GM23338 (cell line): ENCODE measurements around the gene TLR5. TPM values are rescaled to one million over a fixed set of nuclear protein-coding genes. Genes with fewer than 3 reads are reported as not detected.

Source experiments
- ATAC-seq: fragments of 200-7000 bp; cut with Tn5 transposase; 3 replicates; pipeline ENCODE4 v1.9.1; 2020
- DNase-seq: peaks from one replicate; pipeline ENCODE4 v3.0.0-alpha.2; 2015; ENCODE audit warnings: low spot score
- H2AFZ ChIP-seq: fragments of 200-600 bp; sonication (generic); 2 replicates; pipeline ENCODE4 v1.8.0; 2016; ENCODE audit warnings: antibody characterized with exemption, mild to moderate bottlenecking, moderate library complexity
- H3F3A ChIP-seq: fragments of 200-600 bp; sonication (generic); replicated peaks from 2 replicates; pipeline ENCODE4 v1.8.0; 2017; ENCODE audit warnings: antibody characterized with exemption, mixed run types, low read depth
- H3K27ac ChIP-seq: fragments of 200-600 bp; sonication (generic); 2 replicates; pipeline ENCODE4 v1.6.1; 2016; ENCODE audit warnings: low read depth
- H3K27me3 ChIP-seq: fragments of 200-600 bp; sonication (generic); 2 replicates; pipeline ENCODE4 v1.8.0; 2016; ENCODE audit warnings: mild to moderate bottlenecking, mixed run types, moderate library complexity; ENCODE audit not compliant: insufficient read depth
- H3K36me3 ChIP-seq: fragments of 200-600 bp; sonication (generic); 2 replicates; pipeline ENCODE4 v1.8.0; 2016; ENCODE audit warnings: mild to moderate bottlenecking; ENCODE audit not compliant: insufficient read depth
- H3K4me1 ChIP-seq: fragments of 200-600 bp; sonication (generic); 2 replicates; pipeline ENCODE4 v1.8.0; 2016; ENCODE audit warnings: mild to moderate bottlenecking, moderate library complexity; ENCODE audit not compliant: insufficient read depth
- H3K4me2 ChIP-seq: fragments of 200-600 bp; sonication (generic); 2 replicates; pipeline ENCODE4 v1.7.1; 2017; ENCODE audit warnings: mixed run types
- H3K4me3 ChIP-seq: fragments of 200-600 bp; sonication (generic); 2 replicates; pipeline ENCODE4 v1.6.1; 2016; ENCODE audit warnings: mixed run types
- H3K79me2 ChIP-seq: fragments of 200-600 bp; sonication (generic); replicated peaks from 2 replicates; pipeline ENCODE4 v1.8.0; 2017; ENCODE audit warnings: mild to moderate bottlenecking; ENCODE audit not compliant: insufficient read depth
- H3K9me2 ChIP-seq: fragments of 200-600 bp; sonication (generic); 2 replicates; pipeline ENCODE4 v1.8.0; 2017; ENCODE audit not compliant: insufficient read depth
- H4K20me1 ChIP-seq: fragments of 200-600 bp; sonication (generic); replicated peaks from 2 replicates; pipeline ENCODE4 v1.8.0; 2017; ENCODE audit warnings: mild to moderate bottlenecking; ENCODE audit not compliant: insufficient read depth
- H3K27ac Mint-ChIP-seq: 2 replicates; pipeline ENCODE4 v1.8.0; 2020; ENCODE audit warnings: inconsistent platforms, mild to moderate bottlenecking, moderate library complexity, mixed read lengths
- H3K27me3 Mint-ChIP-seq: 3 replicates; pipeline ENCODE4 v1.8.0; 2022; ENCODE audit warnings: low read depth, mild to moderate bottlenecking, moderate library complexity, mixed read lengths, inconsistent platforms; ENCODE audit not compliant: insufficient read depth, poor library complexity
- H3K36me3 Mint-ChIP-seq: 3 replicates; pipeline ENCODE4 v1.8.0; 2021; ENCODE audit warnings: low read depth, mild to moderate bottlenecking, inconsistent platforms, moderate library complexity, mixed read lengths
- H3K4me1 Mint-ChIP-seq: 3 replicates; pipeline ENCODE4 v1.8.0; 2020; ENCODE audit warnings: mild to moderate bottlenecking, inconsistent platforms, mixed read lengths
- H3K4me3 Mint-ChIP-seq: 3 replicates; pipeline ENCODE4 v1.8.0; 2021; ENCODE audit warnings: moderate library complexity, mild to moderate bottlenecking, inconsistent platforms, mixed read lengths
- H3K9me3 Mint-ChIP-seq: 3 replicates; pipeline ENCODE4 v1.8.0; 2020; ENCODE audit warnings: moderate library complexity, mild to moderate bottlenecking, inconsistent platforms, mixed read lengths
- CREB1 ChIP-seq: fragments of 250-450 bp; sonication (Bioruptor Pico); IDR thresholded peaks from 2 replicates; pipeline ENCODE4 v1.5.0; 2020; ENCODE audit warnings: low read depth, mild to moderate bottlenecking, moderate library complexity
- EZH2phosphoT487 ChIP-seq: fragments of 200-600 bp; sonication (generic); IDR thresholded peaks from one replicate; pipeline ENCODE4 v1.8.1; 2018; ENCODE audit warnings: antibody characterized with exemption; ENCODE audit not compliant: unreplicated experiment
- JUNB ChIP-seq: IDR thresholded peaks from one replicate; pipeline ENCODE4 v1.6.1; 2016; ENCODE audit warnings: antibody characterized with exemption; ENCODE audit not compliant: unreplicated experiment
- NANOG ChIP-seq: IDR thresholded peaks from 2 replicates; pipeline ENCODE4 v1.6.1; 2016; ENCODE audit warnings: antibody characterized with exemption, borderline replicate concordance
- POLR2AphosphoS5 ChIP-seq: IDR thresholded peaks from 2 replicates; pipeline ENCODE4 v1.6.1; 2016; ENCODE audit warnings: antibody characterized with exemption, low read depth
- ZNF331 ChIP-seq: fragments of 250-450 bp; sonication (Bioruptor Pico); IDR thresholded peaks from 2 replicates; pipeline ENCODE4 v1.5.0; 2020; ENCODE audit warnings: low read depth, mild to moderate bottlenecking, moderate library complexity
- polyA plus RNA-seq: library from polyadenylated mRNA; unstranded; fragments of >200 nt; fragmentation: Nextera tagmentation; extraction: Ambion mirVana; gene quantifications from 2 replicates; pipeline ENCODE4 v1.2.1, GENCODE V29; 2016
- total RNA-seq: library from RNA; depleted of rRNA; stranded (reverse); fragments of >200 nt; shearing (Covaris generic); gene quantifications from 2 replicates; pipeline ENCODE4 v1.2.3, GENCODE V29; 2014
- TF ChIP-seq, protein P1 (sequence below), 2 experiments: fragments of 200-600 bp in 1 of 2; sonication (generic) in 1 of 2; conservative IDR thresholded peaks; 2 replicates each; pipeline versions ENCODE4 v1.5.1 to v1.6.1; 2016 to 2017; ENCODE audit warnings: antibody characterized with exemption in 2 of 2, low read depth in 2 of 2, mild to moderate bottlenecking in 2 of 2, moderate library complexity in 1 of 2
- TF ChIP-seq, protein P2 (sequence below): IDR thresholded peaks from 2 replicates; pipeline ENCODE4 v1.6.1; 2016; ENCODE audit warnings: antibody characterized with exemption
- TF ChIP-seq, protein P3 (sequence below): IDR thresholded peaks from one replicate; pipeline ENCODE4 v1.6.1; 2018; ENCODE audit warnings: antibody characterized with exemption; ENCODE audit not compliant: unreplicated experiment

TLR5 gene
- total and polyA plus RNA-seq, 2 experiments from 2014 or later, result 0.10 to 0.39 TPM

DNA sequence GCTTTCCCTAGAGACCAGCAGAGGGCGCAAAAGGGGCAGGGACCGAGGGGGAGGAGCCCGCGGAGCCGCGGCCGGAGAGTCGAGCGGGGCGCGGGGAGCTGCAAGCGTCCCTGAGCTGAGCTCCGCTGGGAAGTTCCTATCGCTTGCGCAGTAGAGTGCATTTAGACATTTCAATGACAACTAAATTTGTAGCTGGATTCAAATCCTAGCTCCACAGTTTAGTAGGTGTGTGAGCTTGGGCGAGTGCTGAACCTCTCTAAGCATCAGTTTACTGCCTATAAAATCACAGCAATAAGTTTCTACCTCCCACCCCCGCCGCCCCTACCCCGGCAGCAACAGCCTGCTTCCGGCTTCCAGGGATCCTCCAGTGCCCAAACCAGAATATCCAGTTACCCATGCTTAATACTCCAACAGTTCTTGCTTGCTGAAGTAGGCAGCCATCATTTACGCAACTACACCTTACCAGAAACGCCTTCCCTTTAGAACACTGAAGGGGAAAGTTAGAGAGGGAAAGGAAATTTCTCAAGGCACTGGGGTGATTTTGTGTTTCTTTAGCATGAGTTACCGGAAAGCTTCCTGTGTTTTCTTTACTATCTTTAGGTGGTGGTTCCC lies 9.1 kb downstream of the TLR5 start:
- no peaks in the 10 kb centered on the region for H4K20me1 ChIP-seq
- Mint-ChIP-seq H3K27me3 (peaks cover 12% of the 10 kb centered on the region), H3K27ac (peak overlapping the region; percentile 84), H3K36me3 (no peaks in the 10 kb centered on the region), H3K4me3 (peak overlapping the region; percentile 79), H3K9me3 (no peaks in the 10 kb centered on the region; the same call in 1 of the 3 replicates), H3K4me1 (peaks cover 47% of the 10 kb centered on the region)
- peak overlapping the region; percentile 80 for H2AFZ ChIP-seq
- H3K27me3 ChIP-seq, result peaks cover 25% of the 10 kb centered on the region
- H3F3A ChIP-seq, result no peaks in the 10 kb centered on the region; the same call in 1 of the 2 replicates
- ATAC-seq, result peak; percentile 77
- TF ChIP-seq JUNB, result no peak
- TF ChIP-seq, protein P1, sequence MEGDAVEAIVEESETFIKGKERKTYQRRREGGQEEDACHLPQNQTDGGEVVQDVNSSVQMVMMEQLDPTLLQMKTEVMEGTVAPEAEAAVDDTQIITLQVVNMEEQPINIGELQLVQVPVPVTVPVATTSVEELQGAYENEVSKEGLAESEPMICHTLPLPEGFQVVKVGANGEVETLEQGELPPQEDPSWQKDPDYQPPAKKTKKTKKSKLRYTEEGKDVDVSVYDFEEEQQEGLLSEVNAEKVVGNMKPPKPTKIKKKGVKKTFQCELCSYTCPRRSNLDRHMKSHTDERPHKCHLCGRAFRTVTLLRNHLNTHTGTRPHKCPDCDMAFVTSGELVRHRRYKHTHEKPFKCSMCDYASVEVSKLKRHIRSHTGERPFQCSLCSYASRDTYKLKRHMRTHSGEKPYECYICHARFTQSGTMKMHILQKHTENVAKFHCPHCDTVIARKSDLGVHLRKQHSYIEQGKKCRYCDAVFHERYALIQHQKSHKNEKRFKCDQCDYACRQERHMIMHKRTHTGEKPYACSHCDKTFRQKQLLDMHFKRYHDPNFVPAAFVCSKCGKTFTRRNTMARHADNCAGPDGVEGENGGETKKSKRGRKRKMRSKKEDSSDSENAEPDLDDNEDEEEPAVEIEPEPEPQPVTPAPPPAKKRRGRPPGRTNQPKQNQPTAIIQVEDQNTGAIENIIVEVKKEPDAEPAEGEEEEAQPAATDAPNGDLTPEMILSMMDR (conservative IDR thresholded peaks at IDR 0.05; ENCODE audit: low read depth in 2 of 2), result peak; percentile 87 to 94
- TF ChIP-seq, protein P2, sequence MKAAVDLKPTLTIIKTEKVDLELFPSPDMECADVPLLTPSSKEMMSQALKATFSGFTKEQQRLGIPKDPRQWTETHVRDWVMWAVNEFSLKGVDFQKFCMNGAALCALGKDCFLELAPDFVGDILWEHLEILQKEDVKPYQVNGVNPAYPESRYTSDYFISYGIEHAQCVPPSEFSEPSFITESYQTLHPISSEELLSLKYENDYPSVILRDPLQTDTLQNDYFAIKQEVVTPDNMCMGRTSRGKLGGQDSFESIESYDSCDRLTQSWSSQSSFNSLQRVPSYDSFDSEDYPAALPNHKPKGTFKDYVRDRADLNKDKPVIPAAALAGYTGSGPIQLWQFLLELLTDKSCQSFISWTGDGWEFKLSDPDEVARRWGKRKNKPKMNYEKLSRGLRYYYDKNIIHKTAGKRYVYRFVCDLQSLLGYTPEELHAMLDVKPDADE, result 0 out of 2 replicates have a peak, but pooled peaks have one; percentile 13
- peak; percentile 50 for TF ChIP-seq POLR2AphosphoS5
- peak overlapping the region; percentile 57 for H3K4me3 ChIP-seq
- H3K27ac ChIP-seq, result peak overlapping the region; percentile 48; the same call in 1 of the 2 replicates
- peak; percentile 95 for DNase-seq
- H3K4me2 ChIP-seq, result peak overlapping the region; percentile 82
- peaks cover 1% of the 10 kb centered on the region; the same call in 1 of the 2 replicates for H3K9me2 ChIP-seq
- H3K36me3 ChIP-seq, result no peaks in the 10 kb centered on the region
- H3K79me2 ChIP-seq, result no peaks in the 10 kb centered on the region
- H3K4me1 ChIP-seq, result peaks cover 34% of the 10 kb centered on the region

- no peak overlapping the region for H3K27ac ChIP-seq
- peak overlapping the region; percentile 44 for H3K4me2 ChIP-seq
- no peaks in the 10 kb centered on the region for H4K20me1 ChIP-seq
- DNase-seq (no peak), ATAC-seq (peak; percentile 3; the same call in 2 of the 3 replicates)
- no peaks in the 10 kb centered on the region; the same call in 1 of the 2 replicates for H3F3A ChIP-seq
- peak overlapping the region; percentile 92 for H2AFZ ChIP-seq
- Mint-ChIP-seq H3K27me3 (peaks cover 12% of the 10 kb centered on the region), H3K36me3 (no peaks in the 10 kb centered on the region), H3K9me3 (no peaks in the 10 kb centered on the region; the same call in 2 of the 3 replicates), H3K4me3 (peak overlapping the region; percentile 79), H3K27ac (no peak overlapping the region), H3K4me1 (peaks cover 49% of the 10 kb centered on the region)
- H3K36me3 ChIP-seq, result no peaks in the 10 kb centered on the region
- no peaks in the 10 kb centered on the region for H3K79me2 ChIP-seq
- H3K9me2 ChIP-seq, result no peaks in the 10 kb centered on the region
- H3K4me1 ChIP-seq, result peaks cover 34% of the 10 kb centered on the region
- H3K27me3 ChIP-seq, result peaks cover 31% of the 10 kb centered on the region
- H3K4me3 ChIP-seq, result peak overlapping the region; percentile 57
- TF ChIP-seq, protein P3, sequence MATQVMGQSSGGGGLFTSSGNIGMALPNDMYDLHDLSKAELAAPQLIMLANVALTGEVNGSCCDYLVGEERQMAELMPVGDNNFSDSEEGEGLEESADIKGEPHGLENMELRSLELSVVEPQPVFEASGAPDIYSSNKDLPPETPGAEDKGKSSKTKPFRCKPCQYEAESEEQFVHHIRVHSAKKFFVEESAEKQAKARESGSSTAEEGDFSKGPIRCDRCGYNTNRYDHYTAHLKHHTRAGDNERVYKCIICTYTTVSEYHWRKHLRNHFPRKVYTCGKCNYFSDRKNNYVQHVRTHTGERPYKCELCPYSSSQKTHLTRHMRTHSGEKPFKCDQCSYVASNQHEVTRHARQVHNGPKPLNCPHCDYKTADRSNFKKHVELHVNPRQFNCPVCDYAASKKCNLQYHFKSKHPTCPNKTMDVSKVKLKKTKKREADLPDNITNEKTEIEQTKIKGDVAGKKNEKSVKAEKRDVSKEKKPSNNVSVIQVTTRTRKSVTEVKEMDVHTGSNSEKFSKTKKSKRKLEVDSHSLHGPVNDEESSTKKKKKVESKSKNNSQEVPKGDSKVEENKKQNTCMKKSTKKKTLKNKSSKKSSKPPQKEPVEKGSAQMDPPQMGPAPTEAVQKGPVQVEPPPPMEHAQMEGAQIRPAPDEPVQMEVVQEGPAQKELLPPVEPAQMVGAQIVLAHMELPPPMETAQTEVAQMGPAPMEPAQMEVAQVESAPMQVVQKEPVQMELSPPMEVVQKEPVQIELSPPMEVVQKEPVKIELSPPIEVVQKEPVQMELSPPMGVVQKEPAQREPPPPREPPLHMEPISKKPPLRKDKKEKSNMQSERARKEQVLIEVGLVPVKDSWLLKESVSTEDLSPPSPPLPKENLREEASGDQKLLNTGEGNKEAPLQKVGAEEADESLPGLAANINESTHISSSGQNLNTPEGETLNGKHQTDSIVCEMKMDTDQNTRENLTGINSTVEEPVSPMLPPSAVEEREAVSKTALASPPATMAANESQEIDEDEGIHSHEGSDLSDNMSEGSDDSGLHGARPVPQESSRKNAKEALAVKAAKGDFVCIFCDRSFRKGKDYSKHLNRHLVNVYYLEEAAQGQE, result no peak
- TF ChIP-seq, protein P1 (conservative IDR thresholded peaks at IDR 0.05; ENCODE audit: low read depth in 2 of 2), result no peak
- TF ChIP-seq CREB1 (no peak; the same call in 1 of the 2 replicates), JUNB (no peak), POLR2AphosphoS5 (no peak), NANOG (no peak), ZNF331 (CRISPR knock-in tag) (no peak), EZH2phosphoT487 (no peak)
Observed at GRCh38 chr1:223133306-223133823, 9.7 kb downstream of the TLR5 start.
